NCI-H128 (cell line): Measurements from ENCODE around the gene NUDT6.

Experiments
- DNase-seq: peaks from one replicate; lab custom pipeline; 2025; ENCODE audit not compliant: unreplicated experiment; lab: John Stamatoyannopoulos, UW

The NUDT6 gene

GRCh38 chr4:122914292-122914904 lies 8.0 kb downstream of the NUDT6 start:
- DNase-seq, result no peak

GRCh38 chr4:122912810-122913575 lies 9.4 kb downstream of the NUDT6 start:
- DNase-seq, result no peak

GRCh38 chr4:122911588-122911987 lies 10.8 kb downstream of the NUDT6 start:
- DNase-seq, result no peak

- no peak for DNase-seq
Observed at GRCh38 chr4:122909683-122910082, 12.7 kb downstream of the NUDT6 start.

- no peak for DNase-seq
Observed at GRCh38 chr4:122908223-122908622, 14.2 kb downstream of the NUDT6 start.

GRCh38 chr4:122906859-122907305 lies 15.5 kb downstream of the NUDT6 start:
- DNase-seq, result no peak

GRCh38 chr4:122903766-122904288 lies 18.6 kb downstream of the NUDT6 start:
- DNase-seq, result no peak

- no peak for DNase-seq
Observed at GRCh38 chr4:122901247-122902010, 21.0 kb downstream of the NUDT6 start.

GRCh38 chr4:122900314-122900713 lies 22.1 kb downstream of the NUDT6 start:
- DNase-seq, result no peak

- no peak for DNase-seq
Observed at GRCh38 chr4:122899682-122900081, 22.7 kb downstream of the NUDT6 start.

GRCh38 chr4:122898370-122899150 lies 23.8 kb downstream of the NUDT6 start:
- DNase-seq, result no peak

- no peak for DNase-seq
Observed at GRCh38 chr4:122896270-122896669, 26.1 kb downstream of the NUDT6 start.

- no peak for DNase-seq
Observed at GRCh38 chr4:122895336-122895995, 26.9 kb downstream of the NUDT6 start.

GRCh38 chr4:122894827-122895226 lies 27.6 kb downstream of the NUDT6 start:
- no peak for DNase-seq

GRCh38 chr4:122890147-122890795 lies 32.1 kb downstream of the NUDT6 start:
- no peak for DNase-seq

GRCh38 chr4:122889726-122890125 lies 32.7 kb downstream of the NUDT6 start:
- DNase-seq, result no peak

GRCh38 chr4:122884499-122884898 lies 37.9 kb downstream of the NUDT6 start:
- DNase-seq, result no peak

- DNase-seq, result no peak
Observed at GRCh38 chr4:122882857-122883735, 39.3 kb downstream of the NUDT6 start.

GRCh38 chr4:122879001-122879400 lies 43.4 kb downstream of the NUDT6 start:
- DNase-seq, result no peak
